Choroid plexus epithelial cell (primary cell): Measurements from ENCODE around the gene ORC1.
A peak's percentile ranks its signal among the peaks of the same experiment; 100 is the strongest.

Experiments used
- DNase-seq: peaks from one replicate; pipeline ENCODE4 v3.0.0-alpha.2; 2010; ENCODE audit warnings: low read depth
- H3K4me3 ChIP-seq: 2 replicates; pipeline ENCODE4 v1.5.1; 2011; ENCODE audit warnings: low read depth, mild to moderate bottlenecking, control low read depth, low read length, moderate library complexity
- TF ChIP-seq, protein P1 (sequence below): conservative IDR thresholded peaks from 2 replicates; pipeline ENCODE4 v1.5.1; 2011; ENCODE audit warnings: low read depth, mild to moderate bottlenecking, control low read depth, inconsistent platforms, low read length, moderate library complexity

ORC1 gene

DNA sequence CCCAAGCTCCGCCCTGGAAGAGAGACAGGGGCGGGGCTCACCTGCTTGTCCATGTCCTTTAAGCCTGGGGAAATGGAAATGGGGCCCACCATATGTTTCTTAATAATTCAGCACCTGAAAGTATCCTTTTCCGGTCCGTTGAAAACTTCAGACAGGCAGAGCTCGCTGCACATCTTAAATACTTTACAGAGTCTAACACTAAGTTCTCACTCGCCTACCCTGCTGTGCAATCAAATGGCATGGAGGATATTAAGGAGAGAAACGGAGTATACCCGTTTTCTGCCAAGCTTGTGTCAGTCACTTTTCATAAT lies 37.8 kb downstream of the ORC1 start:
- TF ChIP-seq, protein P1, sequence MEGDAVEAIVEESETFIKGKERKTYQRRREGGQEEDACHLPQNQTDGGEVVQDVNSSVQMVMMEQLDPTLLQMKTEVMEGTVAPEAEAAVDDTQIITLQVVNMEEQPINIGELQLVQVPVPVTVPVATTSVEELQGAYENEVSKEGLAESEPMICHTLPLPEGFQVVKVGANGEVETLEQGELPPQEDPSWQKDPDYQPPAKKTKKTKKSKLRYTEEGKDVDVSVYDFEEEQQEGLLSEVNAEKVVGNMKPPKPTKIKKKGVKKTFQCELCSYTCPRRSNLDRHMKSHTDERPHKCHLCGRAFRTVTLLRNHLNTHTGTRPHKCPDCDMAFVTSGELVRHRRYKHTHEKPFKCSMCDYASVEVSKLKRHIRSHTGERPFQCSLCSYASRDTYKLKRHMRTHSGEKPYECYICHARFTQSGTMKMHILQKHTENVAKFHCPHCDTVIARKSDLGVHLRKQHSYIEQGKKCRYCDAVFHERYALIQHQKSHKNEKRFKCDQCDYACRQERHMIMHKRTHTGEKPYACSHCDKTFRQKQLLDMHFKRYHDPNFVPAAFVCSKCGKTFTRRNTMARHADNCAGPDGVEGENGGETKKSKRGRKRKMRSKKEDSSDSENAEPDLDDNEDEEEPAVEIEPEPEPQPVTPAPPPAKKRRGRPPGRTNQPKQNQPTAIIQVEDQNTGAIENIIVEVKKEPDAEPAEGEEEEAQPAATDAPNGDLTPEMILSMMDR: no peak
- H3K4me3 ChIP-seq: peak overlapping the region; percentile 88
- DNase-seq: no peak

DNA sequence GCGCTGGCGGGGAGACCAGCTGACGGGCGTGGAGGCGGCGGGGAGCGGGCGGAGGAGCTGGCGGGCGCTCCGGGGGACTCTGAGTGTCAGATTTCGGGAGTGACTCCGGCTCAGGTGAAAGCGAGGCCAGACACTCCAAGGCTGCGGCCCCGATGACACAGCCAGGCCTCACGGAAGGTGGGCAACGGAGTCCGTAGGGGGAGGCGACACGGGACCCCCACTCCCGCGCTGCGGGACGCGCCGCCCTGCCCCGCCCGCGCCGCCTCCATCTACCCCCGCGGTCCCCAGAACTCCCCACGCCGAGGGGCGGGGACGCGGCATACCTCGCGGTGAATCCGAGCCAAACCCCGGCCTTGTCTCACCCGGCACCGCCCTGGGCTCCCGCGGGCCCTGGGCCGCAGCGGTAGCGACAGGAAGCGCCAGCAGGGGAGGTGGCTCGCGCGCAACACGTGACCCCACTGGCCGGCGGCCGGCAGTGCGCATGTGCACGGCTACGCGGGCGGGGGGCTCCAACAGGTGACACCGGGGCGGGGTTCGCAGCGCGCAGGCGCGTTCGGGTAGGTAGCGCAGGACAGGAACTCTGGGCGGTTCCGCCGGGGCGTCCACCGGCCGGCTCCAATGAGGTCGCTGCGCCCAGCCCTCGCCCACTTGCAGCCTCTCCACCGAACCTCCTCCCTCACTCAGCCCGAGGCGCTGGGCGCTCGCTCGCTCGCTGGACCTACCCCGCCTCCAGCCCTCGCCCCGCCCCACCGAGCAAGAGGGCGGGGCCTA lies 38.3 kb downstream of the ORC1 start, which contains the start of gene CC2D1B:
Gene CC2D1B, minus strand, starts transcription at position 460 of the 771 bp plus-strand sequence. CDS start 1,585 bp downstream, outside the sequence.
- peak; percentile 99 for DNase-seq
- TF ChIP-seq, protein P1: no peak
- H3K4me3 ChIP-seq: peak within 1 kb of the TSS; percentile 88

DNA sequence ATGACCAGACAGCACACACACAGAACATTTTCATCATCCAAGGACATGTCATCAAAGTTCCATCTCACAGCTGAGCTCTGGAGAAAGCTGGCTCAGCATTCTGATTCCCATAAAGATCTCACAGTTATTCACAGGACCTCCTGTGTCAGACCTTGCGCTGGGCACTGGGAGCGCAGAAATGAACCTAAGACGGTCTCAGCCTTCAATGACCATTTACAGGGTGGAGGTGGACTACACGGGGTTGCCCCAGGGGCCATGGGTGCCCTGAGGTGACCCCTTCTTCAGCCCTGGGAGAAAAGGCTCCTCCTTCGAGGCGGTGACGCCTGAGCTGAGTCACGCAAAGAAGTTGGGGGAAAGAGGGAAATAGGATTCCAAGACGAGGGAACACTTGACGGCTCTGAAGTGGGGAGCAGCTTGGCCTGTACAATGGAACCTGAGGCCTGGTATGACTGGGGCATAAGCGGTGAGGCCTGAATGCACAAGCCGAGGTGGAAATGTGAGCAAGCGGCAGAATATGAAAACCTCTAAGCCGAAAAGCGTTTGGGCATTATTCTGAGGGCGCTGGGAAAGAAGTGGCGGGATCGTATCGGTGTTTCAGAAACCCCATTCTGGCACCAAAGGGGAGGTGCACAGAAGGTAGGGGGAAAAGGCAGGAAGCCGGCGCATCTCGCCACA lies 39.0 kb downstream of the ORC1 start:
- DNase-seq: peak; percentile 61
- TF ChIP-seq, protein P1: no peak
- peak overlapping the region; percentile 88 for H3K4me3 ChIP-seq

DNA sequence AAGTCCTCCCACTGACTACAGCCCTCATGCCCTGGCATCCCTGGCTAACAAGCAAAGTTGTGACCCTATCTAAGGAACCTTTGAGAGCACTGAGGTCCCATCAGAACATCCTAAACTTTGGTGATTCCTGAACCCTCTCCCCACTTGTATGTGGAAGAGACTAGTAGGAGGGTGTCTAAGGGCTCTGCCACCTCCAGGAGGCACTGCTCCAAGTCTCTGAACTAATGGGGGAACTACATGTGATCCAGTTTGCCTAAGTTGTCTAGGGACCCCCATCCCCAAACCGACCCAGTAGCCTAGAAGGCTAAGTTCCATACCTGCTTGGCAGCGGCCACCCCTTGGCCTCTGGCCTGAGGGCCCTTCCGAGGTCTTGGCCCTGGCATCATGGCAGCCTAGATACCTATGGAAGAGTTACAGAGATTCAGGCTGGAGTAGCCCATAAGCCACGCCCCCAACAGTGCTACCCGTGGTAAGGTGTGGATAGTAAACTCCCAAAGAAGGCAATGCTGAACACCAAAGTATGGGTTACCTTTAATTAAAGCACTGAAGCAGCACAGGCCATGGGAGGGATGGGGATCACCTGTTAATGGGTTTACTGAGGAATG lies 39.9 kb downstream of the ORC1 start:
- TF ChIP-seq, protein P1: peak; percentile 27
- no peak overlapping the region for H3K4me3 ChIP-seq

DNA sequence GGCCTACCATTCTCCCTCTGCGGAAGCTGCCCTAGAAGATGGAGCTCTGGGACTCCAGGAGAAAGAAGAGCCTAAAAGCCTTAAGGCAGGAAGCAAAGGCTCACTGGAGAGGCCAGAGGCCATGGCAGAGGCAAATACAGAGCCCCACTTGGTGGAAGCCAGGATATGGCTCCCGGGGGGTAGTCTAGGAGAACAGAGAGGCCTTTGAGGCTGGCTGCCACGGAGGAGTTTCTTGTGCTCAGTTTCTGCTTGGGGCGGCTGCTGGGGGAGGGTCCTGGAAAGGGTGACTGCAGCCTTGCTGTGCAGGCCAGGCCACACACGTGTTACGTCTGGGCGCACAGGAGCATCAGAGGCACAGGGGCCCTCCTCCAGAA lies 43.6 kb downstream of the ORC1 start:
- DNase-seq: no peak
- no peak overlapping the region for H3K4me3 ChIP-seq
- TF ChIP-seq, protein P1: no peak

More for the DNA sequence above, 39.9 kb downstream of the ORC1 start:
- no peak for DNase-seq

DNA sequence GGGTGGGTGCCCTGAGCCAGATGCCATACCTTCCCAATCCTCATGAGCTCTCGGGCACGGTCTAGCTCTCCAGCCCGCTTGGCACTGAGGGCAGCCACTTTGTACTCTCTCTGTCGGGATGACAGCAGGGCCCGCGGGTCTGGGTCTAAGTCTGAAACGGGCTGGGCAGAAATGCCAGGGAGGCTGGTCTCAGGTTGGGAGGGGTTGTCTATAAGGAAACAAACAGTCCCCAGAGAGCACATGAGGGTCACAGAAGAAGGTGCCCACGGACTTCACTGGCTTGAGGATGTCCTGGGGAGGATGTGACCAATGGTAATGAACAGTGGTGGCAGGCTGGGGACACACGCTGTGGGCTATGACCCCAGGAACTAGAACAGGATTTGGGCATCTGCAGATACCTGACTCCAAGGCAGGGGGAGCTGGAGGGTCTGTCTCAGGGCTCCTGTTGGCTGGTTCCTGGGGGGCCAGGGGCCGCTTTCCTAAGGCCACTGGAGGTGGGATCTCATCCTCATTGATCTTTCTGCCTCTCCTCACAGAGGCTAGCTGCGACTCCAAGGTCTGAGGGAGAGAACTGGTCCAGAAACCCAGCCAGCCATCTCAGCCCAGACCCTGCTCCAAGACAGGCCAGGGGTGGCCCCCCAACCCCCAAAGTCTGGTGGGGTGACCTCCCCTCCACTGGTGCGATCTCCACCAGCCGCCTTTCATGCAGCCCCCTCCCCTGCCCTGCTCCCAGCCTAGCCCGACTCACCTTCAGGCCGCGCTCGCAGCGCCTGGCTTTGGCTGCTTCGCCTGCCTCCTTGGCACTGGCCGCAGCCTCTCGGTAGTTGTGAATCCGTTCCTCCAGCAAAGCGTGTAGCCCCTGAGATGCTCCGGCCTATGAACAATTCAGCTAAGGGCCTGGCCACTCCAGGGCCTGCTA lies 44.3 kb downstream of the ORC1 start:
- TF ChIP-seq, protein P1: peak; percentile 22
- no peak for DNase-seq
- H3K4me3 ChIP-seq: no peak overlapping the region
